HEK293T (cell line): ENCODE measurements around the gene NR3C2.
A peak's percentile ranks its signal among the peaks of the same experiment; 100 is the strongest.

Experiments
- CTCF ChIA-PET: fragments of 350-600 bp; formaldehyde crosslinking; extraction: SDS; loops from one replicate; lab custom pipeline; 2021; ENCODE audit warnings: antibody characterized with exemption, inconsistent platforms; lab: Yijun Ruan, JAX
- POLR2A ChIA-PET: fragments of 350-600 bp; formaldehyde crosslinking; extraction: SDS; loops from one replicate; lab custom pipeline; 2020; ENCODE audit warnings: antibody characterized with exemption, inconsistent platforms; lab: Yijun Ruan, JAX
- DNase-seq: peaks from one replicate; pipeline ENCODE4 v3.0.0; 2012; ENCODE audit warnings: mixed read lengths; ENCODE audit errors: extremely low spot score
- ARNT ChIP-seq: fragments of 450-650 bp; IDR thresholded peaks from 2 replicates; pipeline ENCODE4 v1.6.1; 2017; ENCODE audit warnings: mild to moderate bottlenecking
- BHLHE40 ChIP-seq: fragments of 450-650 bp; IDR thresholded peaks from 2 replicates; pipeline ENCODE4 v1.6.1; 2016; ENCODE audit warnings: mild to moderate bottlenecking, moderate library complexity, borderline replicate concordance
- CTBP1 ChIP-seq: fragments of 450-650 bp; IDR thresholded peaks from 2 replicates; pipeline ENCODE4 v1.6.1; 2016; ENCODE audit warnings: borderline replicate concordance
- ELF4 ChIP-seq: fragments of 450-650 bp; IDR thresholded peaks from 2 replicates; pipeline ENCODE4 v1.6.1; 2017; ENCODE audit warnings: antibody characterized with exemption
- FOXA1 ChIP-seq: fragments of 450-650 bp; IDR thresholded peaks from 2 replicates; pipeline ENCODE4 v1.6.1; 2016; ENCODE audit warnings: mild to moderate bottlenecking
- FOXK2 ChIP-seq: fragments of 450-650 bp; IDR thresholded peaks from 2 replicates; pipeline ENCODE4 v1.6.1; 2016; ENCODE audit warnings: mild to moderate bottlenecking
- FOXM1 ChIP-seq: fragments of 450-650 bp; IDR thresholded peaks from 2 replicates; pipeline ENCODE4 v1.6.1; 2017; ENCODE audit warnings: mild to moderate bottlenecking, borderline replicate concordance
- HDGF ChIP-seq: fragments of 450-650 bp; IDR thresholded peaks from 2 replicates; pipeline ENCODE4 v1.6.1; 2017; ENCODE audit warnings: antibody characterized with exemption, borderline replicate concordance
- L3MBTL2 ChIP-seq: fragments of 450-650 bp; conservative IDR thresholded peaks from 2 replicates; pipeline ENCODE4 v1.6.1; 2016; ENCODE audit warnings: mild to moderate bottlenecking
- LEF1 ChIP-seq: fragments of 450-650 bp; IDR thresholded peaks from 2 replicates; pipeline ENCODE4 v1.6.1; 2017; ENCODE audit warnings: mild to moderate bottlenecking, borderline replicate concordance
- NFRKB ChIP-seq: fragments of 450-650 bp; IDR thresholded peaks from 2 replicates; pipeline ENCODE4 v1.6.1; 2016; ENCODE audit warnings: mild to moderate bottlenecking, moderate library complexity
- SP1 ChIP-seq: fragments of 450-650 bp; IDR thresholded peaks from 2 replicates; pipeline ENCODE4 v1.6.1; 2017
- SUZ12 ChIP-seq: fragments of 450-650 bp; IDR thresholded peaks from 2 replicates; pipeline ENCODE4 v1.6.1; 2016; ENCODE audit warnings: mild to moderate bottlenecking
- TARDBP ChIP-seq: fragments of 450-650 bp; IDR thresholded peaks from 2 replicates; pipeline ENCODE4 v1.6.1; 2016
- ZNF384 ChIP-seq: fragments of 450-650 bp; IDR thresholded peaks from 2 replicates; pipeline ENCODE4 v1.6.1; 2016
- TF ChIP-seq, protein P1 (sequence below): fragments of 450-650 bp; IDR thresholded peaks from 2 replicates; pipeline ENCODE4 v1.6.1; 2016

The NR3C2 gene

DNA sequence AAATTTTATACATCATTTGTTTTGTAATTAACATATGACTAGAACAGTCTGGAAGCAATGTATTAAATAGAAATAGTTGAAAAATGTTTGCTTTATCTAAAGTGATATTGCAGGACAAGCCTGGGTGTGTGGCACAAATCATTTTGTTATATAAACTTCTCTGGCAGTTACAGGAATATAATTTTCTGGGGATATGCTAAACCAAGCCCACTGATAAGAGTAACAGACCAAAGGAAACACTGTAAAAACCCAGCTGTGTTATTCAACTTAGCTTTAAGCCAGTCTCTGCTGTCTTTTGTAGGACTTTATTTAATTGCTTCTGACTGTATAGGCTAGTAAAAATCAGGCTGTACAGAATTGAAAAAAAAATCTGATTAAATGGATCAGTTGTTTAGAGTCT lies 156.2 kb downstream of the NR3C2 start:
- CTCF ChIA-PET = no interaction called here

DNA sequence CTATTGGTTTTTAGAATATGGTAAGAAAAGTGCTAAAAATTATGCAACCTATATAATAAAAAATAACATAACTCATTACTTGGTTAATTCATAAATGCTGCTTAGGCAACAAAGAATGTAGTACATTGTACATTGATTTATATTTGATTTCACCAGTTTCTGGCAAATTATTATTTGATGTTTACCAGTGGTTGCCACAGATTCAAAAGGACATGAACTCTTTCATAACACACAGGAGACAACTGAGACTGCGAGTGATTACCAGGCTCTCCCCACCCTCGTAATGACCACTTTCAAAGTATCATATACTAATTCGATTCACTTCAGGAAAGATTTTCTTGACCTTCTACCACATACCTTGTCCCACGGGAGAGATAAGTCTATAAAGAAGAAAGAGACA lies 158.5 kb downstream of the NR3C2 start:
- TF ChIP-seq FOXA1 (no peak), FOXK2 (no peak), LEF1 (no peak), FOXM1 (no peak), ZNF384 (no peak), ELF4 (no peak), SUZ12 (no peak), ARNT (no peak), BHLHE40 (no peak), TARDBP (no peak), HDGF (no peak), NFRKB (no peak), SP1 (no peak), CTBP1 (no peak), L3MBTL2 (no peak)
- TF ChIP-seq, protein P1, sequence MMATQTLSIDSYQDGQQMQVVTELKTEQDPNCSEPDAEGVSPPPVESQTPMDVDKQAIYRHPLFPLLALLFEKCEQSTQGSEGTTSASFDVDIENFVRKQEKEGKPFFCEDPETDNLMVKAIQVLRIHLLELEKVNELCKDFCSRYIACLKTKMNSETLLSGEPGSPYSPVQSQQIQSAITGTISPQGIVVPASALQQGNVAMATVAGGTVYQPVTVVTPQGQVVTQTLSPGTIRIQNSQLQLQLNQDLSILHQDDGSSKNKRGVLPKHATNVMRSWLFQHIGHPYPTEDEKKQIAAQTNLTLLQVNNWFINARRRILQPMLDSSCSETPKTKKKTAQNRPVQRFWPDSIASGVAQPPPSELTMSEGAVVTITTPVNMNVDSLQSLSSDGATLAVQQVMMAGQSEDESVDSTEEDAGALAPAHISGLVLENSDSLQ = no peak
- ChIA-PET CTCF (interaction anchor here (0.8 kb wide), 1 partner anchor 92 kb away, joined by 3 read pairs; no protein-coding TSS in a partner anchor), POLR2A (no interaction called here)
- DNase-seq = no peak

More for the DNA sequence above, 156.2 kb downstream of the NR3C2 start:
- TF ChIP-seq CTBP1 (no peak), ARNT (no peak), FOXM1 (no peak), HDGF (no peak), NFRKB (no peak), ZNF384 (no peak), FOXA1 (no peak), SP1 (no peak), FOXK2 (no peak), SUZ12 (no peak), LEF1 (no peak), ELF4 (no peak), TARDBP (no peak)
- TF ChIP-seq, protein P1 = no peak
- POLR2A ChIA-PET = interaction anchor here (0.5 kb wide), 1 partner anchor 9 kb away, joined by 3 read pairs; no protein-coding TSS in a partner anchor
- DNase-seq = no peak

DNA sequence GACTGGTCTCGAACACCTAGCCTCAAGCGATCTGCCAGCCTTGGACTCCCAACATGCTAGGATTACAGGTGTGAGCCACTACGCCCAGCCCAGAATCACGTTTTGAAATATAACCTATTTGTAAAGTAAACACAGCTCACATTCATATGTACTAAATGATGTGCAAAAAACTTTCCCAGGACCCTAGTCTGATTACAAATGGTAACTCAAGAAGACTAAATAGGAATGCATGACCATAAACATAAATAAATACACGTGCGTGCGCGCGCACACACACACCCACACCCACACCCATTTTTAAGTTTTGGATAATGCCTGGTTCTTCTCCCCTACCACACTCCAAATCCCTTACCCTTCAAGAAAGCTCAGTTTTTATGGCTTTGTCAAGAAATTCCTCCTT lies 163.9 kb downstream of the NR3C2 start:
- CTCF ChIA-PET = no interaction called here
- POLR2A ChIA-PET = no interaction called here
- no peak for DNase-seq
- TF ChIP-seq CTBP1 (no peak), L3MBTL2 (no peak), FOXK2 (no peak), ZNF384 (no peak), NFRKB (no peak), SUZ12 (no peak), HDGF (no peak), SP1 (no peak), TARDBP (no peak), LEF1 (no peak), BHLHE40 (no peak), ELF4 (no peak), FOXA1 (no peak), FOXM1 (no peak), ARNT (no peak)
- TF ChIP-seq, protein P1 = no peak

GRCh38 chr4:148275266-148275665 lies 166.9 kb downstream of the NR3C2 start:
- CTCF ChIA-PET = no interaction called here
- DNase-seq = no peak
- TF ChIP-seq SP1 = no peak
- no peak for TF ChIP-seq HDGF
- no peak for TF ChIP-seq ARNT
- no peak for TF ChIP-seq SUZ12
- no peak for TF ChIP-seq L3MBTL2
- TF ChIP-seq BHLHE40 = no peak
- TF ChIP-seq LEF1 = no peak
- no peak for TF ChIP-seq NFRKB
- TF ChIP-seq FOXK2 = no peak
- no peak for TF ChIP-seq ELF4
- TF ChIP-seq CTBP1 = no peak
- TF ChIP-seq ZNF384 = no peak
- TF ChIP-seq FOXM1 = no peak
- TF ChIP-seq FOXA1 = no peak
- no peak for TF ChIP-seq TARDBP
- TF ChIP-seq, protein P1 = no peak
- POLR2A ChIA-PET = no interaction called here

GRCh38 chr4:148273501-148273986 lies 168.7 kb downstream of the NR3C2 start:
- DNase-seq = peak; percentile 9
- ChIA-PET POLR2A (no interaction called here), CTCF (interaction anchor here (1.1 kb wide), 1 partner anchor 22 kb away, joined by 5 read pairs; no protein-coding TSS in a partner anchor)
- TF ChIP-seq SP1 = no peak
- no peak for TF ChIP-seq BHLHE40
- no peak for TF ChIP-seq LEF1
- TF ChIP-seq L3MBTL2 = no peak
- no peak for TF ChIP-seq HDGF
- no peak for TF ChIP-seq NFRKB
- TF ChIP-seq CTBP1 = no peak
- TF ChIP-seq TARDBP = no peak
